Glomerular visceral epithelial cell (primary cell): Measurements from ENCODE around the gene SLC25A30.
"Not testable (repeated sequence)": the region's sequence is repeated elsewhere in the genome, so short reads cannot be mapped to it uniquely, and the experiment has no call there.

ENCODE experiments used
- DNase-seq: peaks from one replicate; pipeline ENCODE4 v3.0.0-alpha.2; 2016; ENCODE audit errors: extremely low spot score

The SLC25A30 gene

DNA sequence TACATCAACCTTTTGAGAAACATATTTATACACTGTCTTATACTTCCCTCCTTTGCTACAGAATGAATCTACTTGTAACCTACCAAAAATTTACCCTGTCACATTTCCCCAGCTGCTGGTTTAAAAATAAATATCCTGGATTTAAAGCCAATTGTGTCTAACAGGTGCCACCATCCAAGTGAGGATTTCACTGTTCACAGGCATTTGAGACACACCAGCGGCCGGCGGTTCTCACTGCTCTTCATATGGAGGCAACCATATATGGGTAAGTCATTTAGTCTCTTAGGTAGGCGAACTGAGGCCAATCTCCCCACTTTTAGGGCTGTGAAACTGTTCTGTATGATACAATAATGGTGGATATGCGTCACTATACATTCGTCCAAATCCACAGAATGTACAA is 26.2 kb downstream of the SLC25A30 start:
- DNase-seq, result no peak

DNA sequence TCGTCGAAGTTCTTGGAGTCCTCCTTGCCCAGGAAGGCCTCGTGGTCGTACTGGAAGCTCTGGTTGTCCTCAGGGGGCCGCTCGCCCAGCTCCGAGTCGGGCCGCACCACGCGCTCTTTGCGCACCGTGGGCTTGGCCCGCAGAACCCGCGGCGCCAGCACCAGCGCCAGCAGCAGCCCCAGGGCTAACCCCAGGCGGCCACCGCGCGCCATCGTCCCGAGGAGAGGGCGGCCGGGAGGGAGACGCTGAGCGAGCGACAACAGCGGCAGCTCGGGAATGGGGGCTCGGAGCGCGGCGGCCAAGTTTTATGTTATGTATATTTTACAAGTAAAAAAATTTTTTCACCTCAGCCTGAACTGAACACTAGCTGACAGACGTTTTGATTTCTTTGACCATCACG is 27.0 kb downstream of the SLC25A30 start:
- not testable (repeated sequence) for DNase-seq

GRCh38 chr13:45390348-45390747 is 27.8 kb downstream of the SLC25A30 start:
- DNase-seq, result not testable (repeated sequence)

DNA sequence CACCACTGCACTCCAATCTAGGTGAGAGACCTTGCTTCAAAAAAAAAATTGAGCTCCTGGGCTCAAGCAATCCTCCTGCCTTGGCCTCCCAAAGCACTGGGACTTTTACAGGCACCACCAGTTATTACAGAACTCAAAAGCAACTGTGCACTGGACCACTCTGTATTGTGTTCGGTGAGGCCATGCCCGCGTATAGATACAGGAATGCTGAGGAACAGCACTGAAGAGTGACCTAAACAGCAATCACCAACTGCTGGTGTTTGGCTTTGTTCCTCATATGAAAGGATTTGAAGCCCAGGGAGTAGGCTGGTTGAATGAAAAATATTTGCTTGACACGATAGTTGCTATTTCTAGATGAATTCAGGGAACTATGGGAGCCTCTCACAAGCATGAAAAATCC is 29.5 kb downstream of the SLC25A30 start:
- no peak for DNase-seq

- DNase-seq, result not testable (repeated sequence)
Measured at GRCh38 chr13:45386892-45387575, 31.1 kb downstream of the SLC25A30 start.

DNA sequence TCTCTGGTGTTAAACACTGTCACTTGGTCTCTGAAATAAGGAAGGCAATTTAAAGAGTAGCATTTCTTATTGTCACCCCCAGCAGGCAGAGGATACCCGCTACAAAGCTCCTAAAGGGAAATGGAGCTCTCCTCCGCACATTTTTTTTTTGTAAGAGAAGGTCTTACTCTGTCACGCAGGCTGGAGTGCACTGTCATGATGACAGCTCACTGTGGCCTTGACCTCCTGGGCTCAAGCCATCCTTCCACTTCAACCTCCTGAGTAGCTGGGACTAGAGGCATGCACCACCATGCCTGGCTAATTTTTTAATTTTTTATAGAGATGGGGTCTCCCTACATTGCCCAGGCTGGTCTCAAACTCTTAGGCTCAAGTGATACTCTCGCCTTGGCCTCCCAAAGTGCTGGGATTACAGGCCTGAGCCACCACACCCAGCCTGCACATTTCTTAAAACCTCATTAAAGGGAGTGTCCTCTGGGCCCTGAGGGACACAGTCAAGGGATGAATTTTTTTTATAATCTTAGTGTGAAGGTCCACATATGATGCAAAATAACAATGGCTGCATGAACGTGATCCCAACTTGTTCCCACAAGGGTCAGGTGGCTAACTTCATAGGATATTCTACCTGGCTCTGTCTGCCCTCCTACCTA is 32.1 kb downstream of the SLC25A30 start:
- no peak for DNase-seq

DNA sequence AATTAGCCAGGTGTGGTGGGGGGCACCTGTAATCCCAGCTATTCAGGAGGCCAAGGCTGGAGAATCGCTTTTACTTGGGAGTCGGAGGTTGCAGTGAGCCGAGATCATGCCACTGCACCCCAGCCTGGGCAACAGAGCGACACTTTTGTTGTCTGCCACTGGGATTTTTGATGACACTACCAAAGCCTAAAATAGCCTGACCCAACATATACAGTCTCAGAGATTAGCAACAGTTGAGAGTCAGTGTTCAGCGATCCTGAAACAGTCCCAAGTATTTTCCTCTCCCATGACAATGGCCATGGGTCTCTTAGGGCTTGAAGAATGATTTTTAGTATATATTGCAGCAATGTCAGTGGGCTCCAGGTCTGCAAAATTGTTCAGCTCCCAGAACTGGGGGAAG is 32.9 kb downstream of the SLC25A30 start:
- no peak for DNase-seq

DNA sequence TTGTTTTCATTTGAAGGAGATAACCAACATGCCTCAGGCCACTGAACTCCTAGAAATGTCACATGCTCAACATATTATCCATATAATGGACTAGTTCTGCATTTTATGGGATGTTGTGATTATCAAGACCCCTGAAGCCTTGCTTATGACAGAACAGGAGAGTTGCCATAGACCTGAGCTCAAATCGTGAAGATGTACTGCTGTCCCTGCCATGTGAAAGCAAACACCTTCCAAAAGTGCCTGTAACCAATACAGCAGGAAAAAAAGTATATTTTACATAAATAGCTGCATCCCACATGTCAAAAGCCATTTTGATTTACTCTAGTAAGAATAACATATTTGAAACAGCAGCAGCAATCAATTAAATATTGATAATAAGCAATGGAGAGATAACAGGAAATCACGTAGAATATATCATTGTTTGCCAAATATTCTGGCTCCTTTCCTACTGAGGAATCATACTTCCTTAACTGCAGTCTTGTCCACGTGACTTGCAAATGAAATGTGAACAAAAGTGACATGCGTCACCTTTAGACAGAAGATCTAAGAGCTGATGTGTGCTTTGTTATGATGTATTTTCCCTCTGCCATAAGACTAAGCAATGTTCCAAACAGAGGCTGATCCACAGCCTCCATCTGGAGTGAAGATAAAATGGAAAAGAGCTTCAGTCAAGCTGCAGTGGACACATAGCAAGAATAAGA is 33.5 kb downstream of the SLC25A30 start:
- no peak for DNase-seq

GRCh38 chr13:45382739-45383138 is 35.4 kb downstream of the SLC25A30 start:
- not testable (repeated sequence) for DNase-seq

DNA sequence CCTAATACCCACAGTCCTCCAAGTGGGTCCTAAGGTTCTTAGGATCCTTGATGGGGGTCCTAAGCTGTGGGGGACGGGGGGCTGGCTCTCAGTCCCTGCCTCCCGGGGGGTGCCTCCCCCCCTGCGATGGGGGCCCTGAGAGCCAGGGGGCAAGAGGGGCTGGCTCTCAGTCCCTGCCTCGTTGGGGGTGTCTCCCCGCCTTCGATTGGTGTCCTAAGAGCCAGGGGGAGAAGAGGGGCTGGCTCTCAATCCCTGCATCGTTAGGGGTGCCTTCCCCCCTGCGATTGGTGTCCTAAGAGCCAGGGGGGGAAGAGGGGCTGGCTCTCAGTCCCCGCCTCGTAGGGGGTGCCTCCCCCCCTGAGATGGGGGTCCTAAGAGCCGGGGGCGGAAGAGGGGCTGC is 37.0 kb downstream of the SLC25A30 start:
- DNase-seq, result no peak

GRCh38 chr13:45380708-45381107 is 37.5 kb downstream of the SLC25A30 start:
- DNase-seq, result not testable (repeated sequence)

- not testable (repeated sequence) for DNase-seq
Measured at GRCh38 chr13:45379516-45379915, 38.7 kb downstream of the SLC25A30 start.

DNA sequence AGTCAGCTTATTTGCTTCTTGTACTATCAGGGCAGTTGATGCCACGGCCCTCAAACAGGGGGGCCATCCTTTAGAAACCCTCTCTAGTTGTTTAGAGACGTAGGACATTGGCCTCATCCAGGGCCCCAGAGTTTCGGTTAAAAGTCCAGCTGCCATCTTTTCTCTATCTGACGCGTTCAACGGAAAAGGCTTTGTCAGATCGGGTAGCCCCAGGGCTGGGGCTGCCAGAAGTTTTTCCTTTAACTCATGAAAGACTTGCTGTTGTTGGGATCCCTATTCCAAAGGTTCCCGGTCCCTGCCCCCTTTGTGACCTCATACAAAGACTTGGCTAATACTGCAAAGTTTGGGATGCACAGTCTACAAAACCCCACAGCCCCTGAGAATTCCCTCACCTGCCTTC is 39.4 kb downstream of the SLC25A30 start:
- not testable (repeated sequence) for DNase-seq

GRCh38 chr13:45377314-45377713 is 40.9 kb downstream of the SLC25A30 start:
- DNase-seq, result not testable (repeated sequence)

GRCh38 chr13:45376651-45377050 is 41.5 kb downstream of the SLC25A30 start:
- not testable (repeated sequence) for DNase-seq

- no peak for DNase-seq
Measured at GRCh38 chr13:45374917-45375316, 43.3 kb downstream of the SLC25A30 start.

- DNase-seq, result no peak
Measured at GRCh38 chr13:45373162-45373547, 45.0 kb downstream of the SLC25A30 start.

DNA sequence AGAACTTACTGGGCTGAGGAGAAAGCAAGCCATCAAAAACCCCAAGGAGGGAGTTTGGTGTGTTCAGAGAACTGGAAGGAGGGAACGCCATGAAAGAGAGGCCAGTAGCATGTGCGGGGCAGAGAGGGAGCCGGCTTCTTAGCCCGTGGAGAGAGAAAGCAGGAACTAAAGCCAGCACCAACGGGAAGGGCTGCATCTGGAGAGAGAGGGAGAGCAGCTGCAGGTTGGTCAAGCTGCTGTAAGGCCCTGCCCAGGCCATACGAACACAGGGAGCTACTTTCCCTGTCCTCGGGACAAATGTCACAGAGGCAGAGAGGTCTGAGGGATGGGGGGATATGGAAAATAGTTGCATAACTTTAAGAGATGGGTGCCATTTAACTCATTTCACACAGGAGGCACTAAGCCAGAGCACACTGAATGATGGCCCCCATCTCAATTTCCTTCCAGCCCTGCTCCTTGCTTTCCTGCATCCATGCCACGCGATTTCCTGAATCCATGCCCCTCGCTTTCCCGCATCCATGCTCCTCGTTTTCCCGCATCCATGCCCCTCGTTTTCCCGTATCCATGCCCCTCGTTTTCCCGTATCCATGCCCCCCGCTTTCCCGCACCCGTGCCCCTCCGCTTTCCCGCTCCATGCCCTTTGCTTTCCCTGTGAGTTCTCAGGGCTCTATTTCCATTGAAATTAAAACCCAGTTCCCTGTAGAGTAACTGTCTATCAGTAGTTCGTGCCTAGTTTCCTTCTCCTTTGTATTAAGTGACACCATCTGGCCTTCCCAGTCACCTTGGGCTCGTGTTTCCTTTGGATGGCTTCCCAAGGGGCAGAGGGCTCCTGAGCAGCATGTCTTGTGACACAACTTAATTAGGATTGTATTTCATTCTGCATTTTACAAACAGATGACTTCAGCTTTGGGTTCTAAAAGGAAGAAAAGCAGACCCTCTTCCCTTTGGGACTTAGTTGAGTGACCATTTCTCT is 45.7 kb downstream of the SLC25A30 start:
- DNase-seq, result no peak

- DNase-seq, result peak; percentile 87
Measured at GRCh38 chr13:45370922-45371406, 47.2 kb downstream of the SLC25A30 start.

- no peak for DNase-seq
Measured at GRCh38 chr13:45369116-45369515, 49.1 kb downstream of the SLC25A30 start.

- DNase-seq, result peak; percentile 53
Measured at GRCh38 chr13:45368571-45368970, 49.6 kb downstream of the SLC25A30 start.

- DNase-seq, result peak; percentile 62
Measured at GRCh38 chr13:45368005-45368404, 50.2 kb downstream of the SLC25A30 start.
